WTC11 (cell line): ENCODE measurements around the gene ADCY2. TPM values are rescaled to one million over a fixed set of nuclear protein-coding genes. Genes with fewer than 3 reads are reported as not detected.

Experiments used
- ATAC-seq: fragments of 200-7000 bp; cut with Tn5 transposase; 2 replicates; pipeline ENCODE4 v1.10.0; 2021; ENCODE audit warnings: mild to moderate bottlenecking, moderate library complexity
- CTCF ChIA-PET: fragments of 300-600 bp; sonication (Branson Sonifier 250); formaldehyde crosslinking; loops from one replicate; lab custom pipeline; 2021; ENCODE audit warnings: antibody characterized with exemption; lab: Charles Lee
- POLR2A ChIA-PET: fragments of 350-600 bp; sonication (Branson Sonifier 250); formaldehyde crosslinking; loops from one replicate; lab custom pipeline; 2021; ENCODE audit warnings: antibody characterized with exemption; lab: Charles Lee
- DNase-seq: peaks from one replicate; pipeline ENCODE4 v3.0.0; 2021; ENCODE audit warnings: low spot score
- H3K27ac Mint-ChIP-seq: 2 replicates; pipeline ENCODE4 v1.8.0; 2021; ENCODE audit warnings: mixed read lengths
- H3K27me3 Mint-ChIP-seq: 2 replicates; pipeline ENCODE4 v1.8.0; 2021; ENCODE audit warnings: low read depth, mild to moderate bottlenecking, moderate library complexity, mixed read lengths
- H3K36me3 Mint-ChIP-seq: 2 replicates; pipeline ENCODE4 v1.8.0; 2021; ENCODE audit warnings: mixed read lengths
- H3K4me1 Mint-ChIP-seq: 2 replicates; pipeline ENCODE4 v1.8.0; 2022; ENCODE audit warnings: mixed read lengths
- H3K4me3 Mint-ChIP-seq: 2 replicates; pipeline ENCODE4 v1.8.0; 2021; ENCODE audit warnings: mild to moderate bottlenecking, moderate library complexity, mixed read lengths
- H3K9me3 Mint-ChIP-seq: 2 replicates; pipeline ENCODE4 v1.8.0; 2021; ENCODE audit warnings: mixed read lengths
- AR ChIP-seq: fragments of 250-450 bp; sonication (Bioruptor Pico); IDR thresholded peaks from 2 replicates; pipeline ENCODE4 v1.9.0; 2021; ENCODE audit warnings: mild to moderate bottlenecking
- E2F1 ChIP-seq: sonication (generic); formaldehyde crosslinking; IDR thresholded peaks from 2 replicates; pipeline ENCODE4 v1.8.0; 2022; ENCODE audit warnings: mild to moderate bottlenecking, missing genetic modification reagents
- ERG ChIP-seq: fragments of 250-450 bp; sonication (Bioruptor Pico); IDR thresholded peaks from 2 replicates; pipeline ENCODE4 v1.8.0; 2021; ENCODE audit warnings: mild to moderate bottlenecking
- IRF1 ChIP-seq: sonication (generic); formaldehyde crosslinking; IDR thresholded peaks from 2 replicates; pipeline ENCODE4 v1.8.0; 2023; ENCODE audit warnings: missing genetic modification reagents
- NFATC4 ChIP-seq: fragments of 250-450 bp; sonication (Bioruptor Pico); IDR thresholded peaks from 2 replicates; pipeline ENCODE4 v1.9.0; 2021; ENCODE audit warnings: mild to moderate bottlenecking
- NFYB ChIP-seq: sonication (generic); formaldehyde crosslinking; conservative IDR thresholded peaks from 2 replicates; pipeline ENCODE4 v1.8.0; 2022; ENCODE audit warnings: low read depth, missing genetic modification reagents
- PRDM15 ChIP-seq: sonication (generic); formaldehyde crosslinking; IDR thresholded peaks from 2 replicates; pipeline ENCODE4 v1.8.0; 2022; ENCODE audit warnings: missing genetic modification reagents
- SMAD4 ChIP-seq: sonication (generic); formaldehyde crosslinking; IDR thresholded peaks from 2 replicates; pipeline ENCODE4 v1.8.0; 2022; ENCODE audit warnings: mild to moderate bottlenecking, missing genetic modification reagents
- SOX15 ChIP-seq: fragments of 250-450 bp; sonication (Bioruptor Pico); IDR thresholded peaks from 2 replicates; pipeline ENCODE4 v1.9.0; 2021; ENCODE audit warnings: mild to moderate bottlenecking
- STAT6 ChIP-seq: sonication (generic); formaldehyde crosslinking; conservative IDR thresholded peaks from 2 replicates; pipeline ENCODE4 v1.8.1; 2023; ENCODE audit warnings: mild to moderate bottlenecking, low read depth, missing genetic modification reagents, moderate library complexity
- ZNF121 ChIP-seq: sonication (generic); formaldehyde crosslinking; IDR thresholded peaks from 2 replicates; pipeline ENCODE4 v1.8.0; 2023; ENCODE audit warnings: missing genetic modification reagents
- ZNF423 ChIP-seq: fragments of 250-450 bp; sonication (Bioruptor Pico); IDR thresholded peaks from 2 replicates; pipeline ENCODE4 v2.1.2; 2022; ENCODE audit warnings: mild to moderate bottlenecking, moderate library complexity
- ZNF512 ChIP-seq: sonication (generic); formaldehyde crosslinking; IDR thresholded peaks from 2 replicates; pipeline ENCODE4 v1.8.1; 2022; ENCODE audit warnings: missing genetic modification reagents, borderline replicate concordance
- ZNF671 ChIP-seq: fragments of 250-450 bp; sonication (Bioruptor Pico); IDR thresholded peaks from 2 replicates; pipeline ENCODE4 v1.8.0; 2021; ENCODE audit warnings: mild to moderate bottlenecking
- total RNA-seq: library from RNA; stranded (reverse); gene quantifications from 3 replicates; pipeline ENCODE4 v1.2.3, GENCODE V29; 2021

The ADCY2 gene
- total RNA-seq, 1 experiment from 2014 or later: 142 TPM

GRCh38 chr5:7415587-7416535 lies 19.9 kb downstream of the ADCY2 start (continued):
- TF ChIP-seq STAT6 (CRISPR knock-in tag) (no peak), ZNF671 (no peak), ZNF512 (no peak)

- H3K36me3 Mint-ChIP-seq: peaks cover 61% of the 10 kb centered on the region
- ChIA-PET POLR2A (no interaction called here), CTCF (interaction anchor here (0.9 to 4.8 kb wide), 3 partner anchors 20 to 101 kb away, joined by 3 to 23 read pairs (median 12); no protein-coding TSS in a partner anchor)
- TF ChIP-seq AR (no peak), PRDM15 (CRISPR knock-in tag) (no peak), ZNF423 (CRISPR knock-in tag) (no peak), SOX15 (CRISPR knock-in tag) (no peak), E2F1 (no peak), ZNF121 (CRISPR knock-in tag) (no peak)
- no peak for ATAC-seq
- H3K9me3 Mint-ChIP-seq: no peaks in the 10 kb centered on the region
- H3K27ac Mint-ChIP-seq: peak overlapping the region; percentile 71
- H3K4me3 Mint-ChIP-seq: no peak overlapping the region
- H3K4me1 Mint-ChIP-seq: peaks cover 79% of the 10 kb centered on the region
- H3K27me3 Mint-ChIP-seq: no peaks in the 10 kb centered on the region
- DNase-seq: no peak
Observed at GRCh38 chr5:7418276-7418675, 22.3 kb downstream of the ADCY2 start.

- ChIA-PET POLR2A (no interaction called here), CTCF (interaction anchor here (1.1 to 4.8 kb wide), 3 partner anchors 25 to 599 kb away, joined by 3 to 23 read pairs (median 12); no protein-coding TSS in a partner anchor)
- no peak for DNase-seq
- no peak for ATAC-seq
- peak overlapping the region; percentile 94 for H3K27ac Mint-ChIP-seq
- H3K9me3 Mint-ChIP-seq: no peaks in the 10 kb centered on the region
- H3K4me3 Mint-ChIP-seq: peak overlapping the region; percentile 4; the same call in 1 of the 2 replicates
- no peaks in the 10 kb centered on the region for H3K27me3 Mint-ChIP-seq
- peaks cover 65% of the 10 kb centered on the region for H3K36me3 Mint-ChIP-seq
- peaks cover 83% of the 10 kb centered on the region for H3K4me1 Mint-ChIP-seq
- TF ChIP-seq SMAD4 (CRISPR knock-in tag) (no peak), NFYB (CRISPR knock-in tag) (no peak), IRF1 (CRISPR knock-in tag) (no peak), NFATC4 (no peak), ERG (CRISPR knock-in tag) (no peak)
Observed at GRCh38 chr5:7419367-7419766, 23.4 kb downstream of the ADCY2 start.
